Testis (tissue), 3 donors: ENCODE measurements around the gene PSTK. TPM values are rescaled to one million over a fixed set of nuclear protein-coding genes. Genes with fewer than 3 reads are reported as not detected.

Experiments
- DNase-seq: peaks from one replicate; pipeline ENCODE4 v3.0.0-alpha.2; 2019
- H3K27ac ChIP-seq, 2 donors: fragments of 200-600 bp; sonication (generic); one replicate each; pipeline ENCODE4 v1.5.1; 2019
- H3K27me3 ChIP-seq: fragments of 200-600 bp; sonication (generic); one replicate; pipeline ENCODE4 v1.5.1; 2019
- H3K36me3 ChIP-seq: fragments of 200-600 bp; sonication (generic); one replicate; pipeline ENCODE4 v1.5.1; 2017; ENCODE audit warnings: low read depth; ENCODE audit errors: missing control alignments
- H3K4me1 ChIP-seq: fragments of 200-600 bp; sonication (generic); one replicate; pipeline ENCODE4 v1.5.1; 2019
- H3K4me3 ChIP-seq, 2 donors: fragments of 200-600 bp; sonication (generic); one replicate each; pipeline ENCODE4 v1.5.1; 2017 to 2019
- H3K9me3 ChIP-seq: fragments of 200-600 bp; sonication (generic); one replicate; pipeline ENCODE4 v1.5.1; 2017
- POLR2A ChIP-seq: fragments of 450-650 bp; IDR thresholded peaks from one replicate; pipeline ENCODE4 v1.6.1; 2017; ENCODE audit warnings: antibody characterized with exemption, mild to moderate bottlenecking, moderate library complexity
- WGBS, 2 donors: methylation state at CpG; one replicate each; pipeline ENCODE4 v1.1.5; 2018; 5-methylcytosine and 5-hydroxymethylcytosine counted together
- intact Hi-C: fragments of 100-400 bp; cut with DNase I; formaldehyde crosslinking; loops from one replicate; pipeline ENCODE4 v1.15.1; 2023; ENCODE audit warnings: low total_unique reads
- polyA plus RNA-seq: library from polyadenylated mRNA; stranded (reverse); fragments of 350-450 nt; fragmentation: Illumina TruSeq; extraction: RNeasy Lipid Tissue Mini Kit (QIAGEN cat#74804); gene quantifications from one replicate; pipeline ENCODE4 v1.2.3, GENCODE V29; 2014; ENCODE audit warnings: low read depth, low replicate concordance; ENCODE audit not compliant: insufficient read depth
- total RNA-seq, 2 donors: library from RNA; depleted of rRNA; stranded (reverse); fragments of >200 nt; gene quantifications; one replicate each; pipeline ENCODE4 v1.2.3, GENCODE V29; 2016
- TF ChIP-seq, protein P1 (sequence below), 3 experiments: fragments of 450-650 bp in 2 of 3; fragments of 200-600 bp in 1 of 3; sonication (generic) in 1 of 3; IDR thresholded peaks; one replicate each; pipeline ENCODE4 v1.5.1; 2016 to 2019; ENCODE audit warnings: antibody characterized with exemption in 3 of 3, mild to moderate bottlenecking in 2 of 3, moderate library complexity in 1 of 3

Gene PSTK
- total and polyA plus RNA-seq, 3 donors from 2014 or later = 12.1 to 19.1 (median 15.7) TPM

DNA sequence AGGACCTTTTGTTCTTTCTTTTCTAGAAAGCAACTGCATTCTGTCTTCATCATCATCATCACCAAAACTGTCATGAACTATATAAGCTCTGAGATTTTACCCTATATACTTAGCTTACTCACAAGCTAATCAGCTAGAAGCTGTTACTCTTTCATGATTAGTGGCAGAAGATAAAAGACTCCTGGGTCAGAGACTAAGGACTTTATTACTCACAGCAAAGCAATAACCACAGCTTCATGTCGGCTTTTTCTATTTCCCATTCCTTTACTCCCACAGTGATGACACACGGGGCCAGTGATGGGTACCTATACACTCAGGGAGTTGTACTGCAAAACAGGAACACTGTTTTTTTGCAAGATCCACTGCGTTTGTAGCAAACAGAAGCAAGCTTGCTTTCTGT lies 17.8 kb upstream of the PSTK start:
- H3K9me3 ChIP-seq = no peaks in the 10 kb centered on the region
- TF ChIP-seq, protein P1, sequence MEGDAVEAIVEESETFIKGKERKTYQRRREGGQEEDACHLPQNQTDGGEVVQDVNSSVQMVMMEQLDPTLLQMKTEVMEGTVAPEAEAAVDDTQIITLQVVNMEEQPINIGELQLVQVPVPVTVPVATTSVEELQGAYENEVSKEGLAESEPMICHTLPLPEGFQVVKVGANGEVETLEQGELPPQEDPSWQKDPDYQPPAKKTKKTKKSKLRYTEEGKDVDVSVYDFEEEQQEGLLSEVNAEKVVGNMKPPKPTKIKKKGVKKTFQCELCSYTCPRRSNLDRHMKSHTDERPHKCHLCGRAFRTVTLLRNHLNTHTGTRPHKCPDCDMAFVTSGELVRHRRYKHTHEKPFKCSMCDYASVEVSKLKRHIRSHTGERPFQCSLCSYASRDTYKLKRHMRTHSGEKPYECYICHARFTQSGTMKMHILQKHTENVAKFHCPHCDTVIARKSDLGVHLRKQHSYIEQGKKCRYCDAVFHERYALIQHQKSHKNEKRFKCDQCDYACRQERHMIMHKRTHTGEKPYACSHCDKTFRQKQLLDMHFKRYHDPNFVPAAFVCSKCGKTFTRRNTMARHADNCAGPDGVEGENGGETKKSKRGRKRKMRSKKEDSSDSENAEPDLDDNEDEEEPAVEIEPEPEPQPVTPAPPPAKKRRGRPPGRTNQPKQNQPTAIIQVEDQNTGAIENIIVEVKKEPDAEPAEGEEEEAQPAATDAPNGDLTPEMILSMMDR (IDR thresholded peaks at IDR 0.05) = no peak
- TF ChIP-seq POLR2A = no peak
- WGBS, 2 donors = 69% methylated on average over 3 of the region's 3 CpGs
- H3K27ac ChIP-seq = no peak overlapping the region
- H3K36me3 ChIP-seq = no peaks in the 10 kb centered on the region
- H3K4me1 ChIP-seq = no peaks in the 10 kb centered on the region
- H3K27me3 ChIP-seq = no peaks in the 10 kb centered on the region
- H3K4me3 ChIP-seq = no peak overlapping the region
- intact Hi-C loops = no loop called here
- no peak for DNase-seq

DNA sequence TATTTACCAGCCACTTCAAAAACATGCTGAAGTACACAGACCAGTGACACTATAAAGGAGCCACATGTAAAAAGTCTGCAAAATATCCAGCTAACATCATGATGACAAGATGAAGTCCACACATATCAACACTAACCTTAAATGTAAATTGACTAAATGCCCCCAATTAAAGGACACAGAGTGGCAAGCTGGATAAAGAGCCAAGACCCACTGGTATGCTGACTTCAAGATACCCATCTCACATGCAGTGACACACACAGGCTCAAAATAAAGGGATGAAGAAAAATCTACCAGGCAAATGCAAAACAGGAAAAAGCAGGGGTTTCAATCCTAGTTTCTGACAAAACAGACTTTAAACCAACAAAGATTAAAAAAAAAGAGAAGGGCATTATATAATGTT lies 13.3 kb upstream of the PSTK start:
- intact Hi-C loops = no loop called here
- no peak for TF ChIP-seq POLR2A
- TF ChIP-seq, protein P1 (IDR thresholded peaks at IDR 0.05) = no peak
- Histone ChIP-seq H3K4me1 (no peaks in the 10 kb centered on the region), H3K4me3 (no peak overlapping the region), H3K36me3 (no peaks in the 10 kb centered on the region), H3K27ac (no peak overlapping the region), H3K9me3 (no peaks in the 10 kb centered on the region), H3K27me3 (no peaks in the 10 kb centered on the region)
- no peak for DNase-seq

DNA sequence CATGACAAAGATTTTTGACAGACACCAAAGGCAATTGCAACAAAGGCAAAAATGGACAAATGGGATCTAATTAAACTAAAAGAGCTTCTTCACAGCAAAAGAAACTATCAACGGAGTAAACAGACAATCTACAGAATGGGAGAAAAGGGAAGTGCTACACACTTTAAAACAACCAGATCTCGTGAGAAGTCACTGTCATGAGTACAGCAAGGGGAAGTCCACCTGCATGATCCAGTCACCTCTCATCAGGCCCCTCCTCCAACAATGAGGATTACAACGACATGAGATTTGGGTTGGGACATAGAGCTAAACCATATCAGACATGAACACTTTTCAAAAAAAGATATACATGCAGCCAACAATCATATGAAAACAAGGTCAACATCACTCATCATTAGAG lies 11.5 kb upstream of the PSTK start:
- 75 to 83% methylated on average over 3 of the region's 3 CpGs for whole genome bisulfite sequencing, 2 donors

DNA sequence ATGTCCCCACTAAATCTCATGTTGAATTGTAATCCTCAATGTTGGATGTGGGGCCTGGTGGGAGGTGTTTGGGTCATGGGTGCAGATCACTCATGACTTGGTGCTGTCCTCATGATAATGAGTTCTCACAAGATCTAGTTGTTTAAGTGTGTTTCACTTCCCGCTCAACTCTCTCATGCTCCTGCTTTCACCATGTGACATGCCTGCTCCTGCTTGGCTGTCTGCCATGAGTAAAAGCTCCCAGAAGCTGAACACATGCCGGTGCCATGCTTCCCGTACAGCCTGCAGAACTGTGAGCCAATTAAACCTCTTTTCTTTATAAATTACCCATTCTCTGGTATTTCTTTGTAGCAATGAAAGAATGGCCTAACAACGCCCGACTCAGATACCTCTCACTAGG lies 6.2 kb upstream of the PSTK start:
- H3K4me3 ChIP-seq = no peak overlapping the region
- no peaks in the 10 kb centered on the region for H3K9me3 ChIP-seq
- 77 to 83% methylated on average over 5 of the region's 5 CpGs for WGBS, 2 donors
- H3K36me3 ChIP-seq = no peaks in the 10 kb centered on the region
- no peak for TF ChIP-seq POLR2A
- TF ChIP-seq, protein P1 (IDR thresholded peaks at IDR 0.05) = no peak
- no peak for DNase-seq
- no peak overlapping the region for H3K27ac ChIP-seq
- no peaks in the 10 kb centered on the region for H3K4me1 ChIP-seq
- H3K27me3 ChIP-seq = no peaks in the 10 kb centered on the region
- intact Hi-C loops = no loop called here

More for the DNA sequence above, 11.5 kb upstream of the PSTK start:
- TF ChIP-seq POLR2A = no peak
- TF ChIP-seq, protein P1 (IDR thresholded peaks at IDR 0.05) = no peak
- Histone ChIP-seq H3K27me3 (no peaks in the 10 kb centered on the region), H3K4me3 (no peak overlapping the region), H3K27ac (no peak overlapping the region), H3K4me1 (no peaks in the 10 kb centered on the region), H3K36me3 (no peaks in the 10 kb centered on the region), H3K9me3 (no peaks in the 10 kb centered on the region)
- intact Hi-C loops = no loop called here
- no peak for DNase-seq

DNA sequence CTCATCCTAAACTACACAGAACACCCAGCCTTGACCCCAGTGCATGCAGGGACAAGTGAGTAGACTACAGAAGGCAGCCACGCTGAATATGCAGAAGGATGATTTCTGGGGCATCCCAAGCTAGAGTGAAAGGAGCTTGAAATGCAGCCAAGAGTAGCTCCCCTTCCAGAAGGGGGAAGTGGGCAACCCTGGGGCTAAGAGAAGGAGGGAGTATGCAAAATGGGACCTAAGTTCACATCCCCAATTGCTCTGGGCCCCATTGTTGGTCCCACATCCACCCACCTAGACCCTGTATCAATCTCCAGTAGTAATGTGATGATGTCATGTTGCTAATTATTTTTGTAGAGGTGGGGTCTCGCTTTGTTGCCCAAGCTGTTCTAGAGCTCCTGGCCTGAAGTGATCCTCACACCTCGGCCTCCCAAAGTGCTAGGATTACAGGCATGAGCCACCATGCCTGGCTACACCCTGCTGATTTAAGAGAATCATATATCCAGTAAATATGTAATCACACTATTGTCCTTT lies 5.6 kb upstream of the PSTK start:
- no peaks in the 10 kb centered on the region for H3K9me3 ChIP-seq
- intact Hi-C loops = no loop called here
- no peak overlapping the region for H3K27ac ChIP-seq
- no peaks in the 10 kb centered on the region for H3K27me3 ChIP-seq
- no peaks in the 10 kb centered on the region for H3K36me3 ChIP-seq
- no peak overlapping the region for H3K4me3 ChIP-seq
- no peak for DNase-seq
- TF ChIP-seq POLR2A = no peak
- TF ChIP-seq, protein P1 (IDR thresholded peaks at IDR 0.05) = no peak
- H3K4me1 ChIP-seq = no peaks in the 10 kb centered on the region
- WGBS, 2 donors = 67 to 82% methylated on average over 3 of the region's 3 CpGs
